Neural cell (in vitro differentiated cells): ENCODE data around the gene KRTAP10-1.

Experiments
- POLR2AphosphoS5 ChIP-seq: IDR thresholded peaks from 2 replicates; pipeline ENCODE4 v1.6.1; 2012
- RAD21 ChIP-seq: fragments of 450-650 bp; conservative IDR thresholded peaks from 2 replicates; pipeline ENCODE4 v1.6.1; 2014; ENCODE audit warnings: antibody characterized with exemption, mild to moderate bottlenecking, moderate library complexity
- SMC3 ChIP-seq: fragments of 450-650 bp; conservative IDR thresholded peaks from 2 replicates; pipeline ENCODE4 v1.6.1; 2014; ENCODE audit warnings: antibody characterized with exemption, mild to moderate bottlenecking, moderate library complexity; ENCODE audit not compliant: poor library complexity
- TF ChIP-seq, protein P1 (sequence below): fragments of 450-650 bp; IDR thresholded peaks from 2 replicates; pipeline ENCODE4 v1.5.1; 2014; ENCODE audit warnings: antibody characterized with exemption, mild to moderate bottlenecking, moderate library complexity; ENCODE audit not compliant: poor library complexity, severe bottlenecking
- TF ChIP-seq, protein P2 (sequence below): IDR thresholded peaks from 2 replicates; pipeline ENCODE4 v1.6.1; 2012; ENCODE audit warnings: borderline replicate concordance

DNA sequence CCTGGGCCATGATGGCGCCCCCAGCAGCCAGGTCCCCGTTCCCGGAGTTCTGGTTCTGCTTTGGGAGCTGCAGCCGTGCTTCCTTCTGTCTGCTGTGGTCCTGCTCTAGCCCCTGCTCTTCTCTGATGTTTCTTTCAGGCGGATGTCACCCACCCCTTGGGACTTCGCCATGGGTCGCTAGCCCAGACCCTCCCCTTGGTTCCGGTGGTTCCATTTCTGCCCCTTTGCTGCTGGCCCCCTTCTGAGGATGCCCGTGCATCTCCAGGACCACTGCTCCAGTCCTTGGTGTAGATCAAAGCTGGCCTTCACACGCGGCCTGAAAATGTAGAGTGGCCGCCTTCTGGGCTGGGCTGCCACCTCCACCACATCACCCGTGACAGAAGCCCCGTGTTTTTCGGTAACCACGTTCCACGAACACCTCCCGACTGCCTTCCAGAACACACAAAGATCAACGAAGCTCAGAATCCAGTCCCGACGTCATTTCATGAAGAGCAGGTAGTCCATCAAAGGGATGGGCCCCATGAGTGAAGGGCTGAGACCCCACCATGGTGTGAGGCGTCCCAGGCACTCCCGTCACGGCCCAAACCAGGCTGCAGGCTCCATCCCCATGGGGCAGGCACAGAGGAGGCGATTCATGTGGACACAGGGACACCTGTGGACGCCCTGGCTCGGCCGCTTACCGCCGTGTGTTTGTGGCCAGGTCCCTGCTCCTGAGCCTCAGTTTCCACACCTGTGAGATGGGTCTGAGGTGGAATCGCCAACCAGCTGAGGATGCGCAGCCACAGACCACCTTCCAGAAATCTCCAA lies 24.4 kb downstream of the KRTAP10-1 start:
- TF ChIP-seq, protein P1, sequence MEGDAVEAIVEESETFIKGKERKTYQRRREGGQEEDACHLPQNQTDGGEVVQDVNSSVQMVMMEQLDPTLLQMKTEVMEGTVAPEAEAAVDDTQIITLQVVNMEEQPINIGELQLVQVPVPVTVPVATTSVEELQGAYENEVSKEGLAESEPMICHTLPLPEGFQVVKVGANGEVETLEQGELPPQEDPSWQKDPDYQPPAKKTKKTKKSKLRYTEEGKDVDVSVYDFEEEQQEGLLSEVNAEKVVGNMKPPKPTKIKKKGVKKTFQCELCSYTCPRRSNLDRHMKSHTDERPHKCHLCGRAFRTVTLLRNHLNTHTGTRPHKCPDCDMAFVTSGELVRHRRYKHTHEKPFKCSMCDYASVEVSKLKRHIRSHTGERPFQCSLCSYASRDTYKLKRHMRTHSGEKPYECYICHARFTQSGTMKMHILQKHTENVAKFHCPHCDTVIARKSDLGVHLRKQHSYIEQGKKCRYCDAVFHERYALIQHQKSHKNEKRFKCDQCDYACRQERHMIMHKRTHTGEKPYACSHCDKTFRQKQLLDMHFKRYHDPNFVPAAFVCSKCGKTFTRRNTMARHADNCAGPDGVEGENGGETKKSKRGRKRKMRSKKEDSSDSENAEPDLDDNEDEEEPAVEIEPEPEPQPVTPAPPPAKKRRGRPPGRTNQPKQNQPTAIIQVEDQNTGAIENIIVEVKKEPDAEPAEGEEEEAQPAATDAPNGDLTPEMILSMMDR = no peak
- TF ChIP-seq, protein P2, sequence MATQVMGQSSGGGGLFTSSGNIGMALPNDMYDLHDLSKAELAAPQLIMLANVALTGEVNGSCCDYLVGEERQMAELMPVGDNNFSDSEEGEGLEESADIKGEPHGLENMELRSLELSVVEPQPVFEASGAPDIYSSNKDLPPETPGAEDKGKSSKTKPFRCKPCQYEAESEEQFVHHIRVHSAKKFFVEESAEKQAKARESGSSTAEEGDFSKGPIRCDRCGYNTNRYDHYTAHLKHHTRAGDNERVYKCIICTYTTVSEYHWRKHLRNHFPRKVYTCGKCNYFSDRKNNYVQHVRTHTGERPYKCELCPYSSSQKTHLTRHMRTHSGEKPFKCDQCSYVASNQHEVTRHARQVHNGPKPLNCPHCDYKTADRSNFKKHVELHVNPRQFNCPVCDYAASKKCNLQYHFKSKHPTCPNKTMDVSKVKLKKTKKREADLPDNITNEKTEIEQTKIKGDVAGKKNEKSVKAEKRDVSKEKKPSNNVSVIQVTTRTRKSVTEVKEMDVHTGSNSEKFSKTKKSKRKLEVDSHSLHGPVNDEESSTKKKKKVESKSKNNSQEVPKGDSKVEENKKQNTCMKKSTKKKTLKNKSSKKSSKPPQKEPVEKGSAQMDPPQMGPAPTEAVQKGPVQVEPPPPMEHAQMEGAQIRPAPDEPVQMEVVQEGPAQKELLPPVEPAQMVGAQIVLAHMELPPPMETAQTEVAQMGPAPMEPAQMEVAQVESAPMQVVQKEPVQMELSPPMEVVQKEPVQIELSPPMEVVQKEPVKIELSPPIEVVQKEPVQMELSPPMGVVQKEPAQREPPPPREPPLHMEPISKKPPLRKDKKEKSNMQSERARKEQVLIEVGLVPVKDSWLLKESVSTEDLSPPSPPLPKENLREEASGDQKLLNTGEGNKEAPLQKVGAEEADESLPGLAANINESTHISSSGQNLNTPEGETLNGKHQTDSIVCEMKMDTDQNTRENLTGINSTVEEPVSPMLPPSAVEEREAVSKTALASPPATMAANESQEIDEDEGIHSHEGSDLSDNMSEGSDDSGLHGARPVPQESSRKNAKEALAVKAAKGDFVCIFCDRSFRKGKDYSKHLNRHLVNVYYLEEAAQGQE = no peak
- TF ChIP-seq RAD21 = no peak
- no peak for TF ChIP-seq POLR2AphosphoS5
- TF ChIP-seq SMC3 = no peak
